Measurements from ENCODE around the gene DDI2.

- TF ChIP-seq EZH2 (IDR thresholded peaks at IDR 0.05), result no peak
- no peak for TF ChIP-seq FOXP2 (optimal IDR thresholded peaks at IDR 0.05; ENCODE audit: control extremely low read depth, extremely low read length, insufficient read depth)
- no peak for TF ChIP-seq POLR2AphosphoS5 (IDR thresholded peaks at IDR 0.05; ENCODE audit: borderline replicate concordance, low read depth, low read length)
Measured at GRCh38 chr1:15650433-15650832, 33.2 kb downstream of the DDI2 start.

Data from SK-N-MC (cell line).